ENCODE measurements around the gene TEDC2.

Gene TEDC2

GRCh38 chr16:2497116-2497630 lies 37.3 kb downstream of the TEDC2 start:
- no peak for DNase-seq

DNA sequence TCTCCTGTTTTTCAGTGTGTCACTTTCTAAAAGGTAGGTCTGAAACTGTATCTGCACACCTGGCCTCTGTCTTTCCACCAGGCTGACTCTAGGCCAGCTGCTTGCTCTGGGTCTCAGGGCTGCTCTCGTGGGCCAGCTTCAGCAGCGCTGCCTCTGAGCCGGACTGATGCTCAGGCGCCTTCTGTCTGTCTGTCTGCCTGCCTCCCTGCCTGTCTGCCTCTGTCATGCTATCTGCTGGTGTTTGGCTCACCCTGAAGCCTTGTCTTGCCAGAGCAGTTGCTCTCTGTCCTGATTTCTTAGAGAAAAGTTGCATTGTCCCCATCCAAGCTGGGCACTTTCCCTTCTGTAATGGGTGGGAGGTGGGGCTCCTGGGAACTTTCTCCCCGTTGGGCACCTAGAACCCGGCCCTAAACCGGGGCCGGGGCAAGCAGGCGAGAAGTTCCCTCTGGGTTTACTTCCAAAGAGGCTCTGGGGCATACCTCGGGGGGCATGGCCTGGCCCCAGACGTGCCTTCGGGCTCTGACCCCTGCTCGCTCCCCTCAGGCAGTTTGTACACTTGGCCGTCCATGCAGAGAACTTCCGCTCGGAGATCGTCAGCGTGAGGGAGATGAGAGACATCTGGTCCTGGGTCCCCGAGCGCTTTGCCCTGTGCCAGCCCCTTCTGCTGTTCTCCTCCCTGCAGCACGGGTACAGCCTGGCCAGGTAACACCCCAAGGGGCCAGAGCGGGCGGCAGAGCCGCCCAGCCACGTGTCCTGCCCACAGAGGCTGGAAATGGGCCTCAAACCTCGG lies 38.0 kb downstream of the TEDC2 start:
- no peak for DNase-seq

DNA sequence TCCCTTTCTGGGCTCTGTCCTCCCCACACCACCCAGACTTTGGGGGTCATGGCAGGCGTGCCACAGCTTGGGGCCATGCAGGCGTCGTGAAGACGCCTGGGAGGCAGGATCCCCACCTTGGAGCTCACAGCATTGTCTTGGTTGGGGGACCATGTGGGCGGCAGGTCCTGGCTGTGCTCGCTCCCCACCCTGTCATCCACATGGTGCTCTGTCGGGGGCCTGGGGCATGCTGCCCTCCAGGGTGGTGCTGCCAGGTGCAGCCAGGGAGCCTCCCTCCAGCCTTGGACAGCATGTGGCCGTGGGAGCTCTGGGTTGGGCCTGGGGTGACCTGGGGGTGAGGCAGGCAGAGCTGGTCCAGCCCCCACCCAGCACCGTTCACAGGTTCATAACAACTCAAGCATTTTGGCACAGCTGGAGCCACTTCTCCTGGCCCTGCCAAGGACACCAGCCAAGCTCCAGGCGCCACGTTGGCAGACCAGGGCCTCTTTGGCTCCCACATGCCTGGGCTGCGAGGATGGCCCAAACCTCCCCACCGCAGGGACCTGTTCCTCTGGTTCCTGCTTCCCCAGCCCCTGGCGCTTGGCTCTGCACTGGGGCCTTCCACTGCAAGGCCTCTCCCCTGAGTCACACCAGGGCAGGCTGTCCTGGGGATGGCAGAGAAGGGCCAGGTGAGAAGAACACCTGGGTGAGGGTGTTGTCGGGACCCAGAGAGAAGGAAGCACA lies 38.8 kb downstream of the TEDC2 start:
- DNase-seq, result no peak

DNA sequence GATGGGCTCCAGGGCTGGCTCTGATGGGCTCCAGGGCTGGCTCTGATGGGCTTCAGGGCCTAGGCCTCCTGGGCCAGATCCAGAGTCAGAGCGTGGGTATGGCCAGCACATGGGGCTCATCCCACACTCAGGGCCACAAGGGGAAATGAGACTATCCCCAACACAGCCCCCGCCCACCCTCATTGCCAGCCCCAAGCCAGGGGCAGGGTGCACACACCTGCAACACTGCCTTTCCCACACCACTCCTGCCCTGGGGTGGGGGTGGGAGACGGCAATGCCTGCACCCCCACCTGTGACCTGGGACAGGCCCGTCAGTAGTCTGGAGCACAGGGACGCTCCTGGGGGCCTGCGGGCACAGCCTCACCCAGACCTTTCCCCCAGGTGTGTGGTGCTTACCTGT lies 39.5 kb downstream of the TEDC2 start:
- DNase-seq, result no peak

- no peak for DNase-seq
Measured at GRCh38 chr16:2499890-2500429, 40.1 kb downstream of the TEDC2 start.

GRCh38 chr16:2500430-2500917 lies 40.6 kb downstream of the TEDC2 start:
- DNase-seq, result no peak

DNA sequence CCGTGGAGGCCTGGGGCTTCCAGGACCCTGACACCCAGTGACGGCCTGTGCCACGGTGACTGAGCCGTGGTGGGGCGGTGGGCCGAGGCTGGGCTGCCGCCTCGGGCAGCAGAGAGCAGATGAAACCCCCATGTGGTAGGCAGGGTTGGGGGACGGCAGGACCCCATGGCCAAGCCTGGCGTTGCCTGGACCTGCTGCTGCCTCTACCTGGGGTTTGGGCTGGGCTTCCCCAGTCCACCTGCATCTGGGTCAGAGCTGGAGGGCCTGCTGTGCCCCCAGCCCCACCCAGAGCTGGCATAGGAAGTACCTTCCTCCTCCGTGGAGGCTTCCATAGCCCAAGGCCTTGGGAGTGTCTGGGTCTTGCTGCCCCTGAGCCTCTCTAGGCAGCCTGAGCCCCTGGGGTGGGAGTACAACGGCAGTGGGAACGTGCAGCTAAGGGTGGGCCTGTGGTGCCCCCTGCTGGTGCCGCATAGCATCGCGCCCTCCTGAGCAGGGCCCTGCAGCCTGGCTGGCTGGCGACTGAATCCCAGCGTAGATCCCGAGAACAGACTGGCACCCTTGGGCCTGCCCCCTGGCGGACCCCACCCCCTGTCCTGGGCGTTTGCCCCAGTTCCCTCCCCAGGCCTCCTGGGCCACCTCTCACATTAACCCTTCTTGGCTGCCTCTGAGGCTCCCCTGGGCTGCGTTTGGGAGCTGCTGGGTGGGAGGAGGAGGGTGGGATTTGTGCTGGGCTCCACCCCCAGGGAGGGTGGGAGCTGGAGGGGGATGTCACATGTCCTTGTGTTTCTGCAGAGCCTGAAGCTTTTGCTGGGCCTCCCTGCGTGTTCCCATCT lies 41.2 kb downstream of the TEDC2 start:
- peak; percentile 94 for DNase-seq

DNA sequence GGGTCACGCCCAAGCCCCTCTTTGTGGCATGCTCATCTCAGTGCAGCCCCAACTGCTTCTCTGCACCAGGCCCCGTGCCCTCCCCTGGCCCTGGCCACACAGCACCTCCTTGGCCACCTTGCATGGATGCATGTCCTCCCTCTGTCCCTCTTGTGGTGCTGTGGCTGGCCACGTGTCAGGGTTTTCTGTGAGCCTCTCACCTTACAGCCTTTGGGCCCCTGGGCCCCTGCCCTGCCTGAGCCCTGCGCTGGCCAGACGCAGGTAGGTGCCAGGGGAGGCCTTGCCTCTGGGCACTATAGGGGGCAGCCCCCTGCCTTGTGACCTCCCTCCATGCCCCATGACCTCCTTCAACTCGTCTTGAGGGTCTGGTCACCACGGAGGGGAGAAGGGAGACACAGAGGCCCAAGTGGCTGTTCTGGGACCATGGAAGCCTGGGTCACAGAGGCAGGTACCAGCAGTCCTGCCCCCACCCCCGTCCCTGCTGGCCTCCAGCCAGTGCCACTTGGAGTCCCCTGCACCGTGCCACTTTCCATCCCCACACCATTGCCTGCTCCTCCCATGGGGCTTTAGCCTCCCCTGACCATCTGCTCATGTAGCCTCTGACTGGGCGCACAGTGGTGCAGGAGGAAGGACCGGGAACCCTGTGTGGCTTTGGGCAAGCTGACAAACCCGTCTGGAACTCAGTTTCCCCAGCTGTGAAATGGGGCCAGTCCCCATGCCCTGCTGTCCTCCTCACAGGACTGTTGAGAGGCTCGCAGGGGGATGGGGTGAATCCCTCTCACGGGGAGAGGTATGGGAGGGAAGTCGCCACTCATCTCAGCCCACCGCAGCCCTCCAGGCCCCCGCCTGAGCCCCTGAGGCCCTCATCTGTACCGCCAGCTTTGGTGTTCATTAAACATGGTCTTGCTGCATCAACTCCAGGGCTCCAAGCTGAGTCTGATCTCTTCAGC lies 42.3 kb downstream of the TEDC2 start:
- no peak for DNase-seq

DNA sequence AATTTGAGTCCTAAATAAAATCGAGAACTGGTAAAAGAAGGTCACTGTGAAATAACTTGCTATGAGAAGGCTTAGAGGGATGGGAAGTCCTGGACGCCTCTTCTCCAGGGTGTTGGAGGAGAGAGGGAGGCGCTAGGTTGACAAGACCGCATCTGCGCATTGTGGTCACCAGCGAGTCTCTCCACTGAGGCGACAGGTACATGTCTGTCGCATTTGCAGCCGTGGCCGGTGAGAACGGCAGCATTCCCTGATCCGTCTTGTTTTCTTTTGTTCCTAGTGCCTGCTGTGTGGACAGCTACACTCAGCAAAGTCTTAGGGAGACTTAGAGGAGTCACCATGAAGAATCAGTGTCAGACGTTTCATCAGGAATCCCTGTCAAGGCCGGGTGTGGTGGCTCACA lies 45.8 kb downstream of the TEDC2 start:
- DNase-seq, result no peak

- DNase-seq, result no peak
Measured at GRCh38 chr16:2507052-2507659, 47.2 kb downstream of the TEDC2 start.

DNA sequence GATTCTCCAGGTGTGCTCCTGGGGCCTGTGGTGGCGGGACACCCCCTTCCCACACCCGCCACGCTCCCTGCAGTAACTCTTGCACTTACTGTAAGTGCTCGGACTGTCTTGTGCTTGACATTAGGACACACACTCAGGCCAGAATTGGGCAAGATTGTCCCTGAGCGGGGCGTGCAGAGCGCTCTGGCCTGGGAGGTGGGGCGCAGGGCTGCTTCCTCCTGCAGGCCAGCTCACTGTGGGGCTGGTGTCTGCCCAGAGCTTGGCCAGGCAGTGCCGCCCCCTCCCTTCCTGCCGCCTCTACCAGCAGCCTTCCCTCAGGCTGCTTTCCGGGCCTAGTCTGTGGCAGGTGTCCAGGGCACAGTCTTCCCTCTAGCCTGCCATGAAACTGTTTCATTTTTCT lies 47.8 kb downstream of the TEDC2 start:
- DNase-seq, result no peak

DNA sequence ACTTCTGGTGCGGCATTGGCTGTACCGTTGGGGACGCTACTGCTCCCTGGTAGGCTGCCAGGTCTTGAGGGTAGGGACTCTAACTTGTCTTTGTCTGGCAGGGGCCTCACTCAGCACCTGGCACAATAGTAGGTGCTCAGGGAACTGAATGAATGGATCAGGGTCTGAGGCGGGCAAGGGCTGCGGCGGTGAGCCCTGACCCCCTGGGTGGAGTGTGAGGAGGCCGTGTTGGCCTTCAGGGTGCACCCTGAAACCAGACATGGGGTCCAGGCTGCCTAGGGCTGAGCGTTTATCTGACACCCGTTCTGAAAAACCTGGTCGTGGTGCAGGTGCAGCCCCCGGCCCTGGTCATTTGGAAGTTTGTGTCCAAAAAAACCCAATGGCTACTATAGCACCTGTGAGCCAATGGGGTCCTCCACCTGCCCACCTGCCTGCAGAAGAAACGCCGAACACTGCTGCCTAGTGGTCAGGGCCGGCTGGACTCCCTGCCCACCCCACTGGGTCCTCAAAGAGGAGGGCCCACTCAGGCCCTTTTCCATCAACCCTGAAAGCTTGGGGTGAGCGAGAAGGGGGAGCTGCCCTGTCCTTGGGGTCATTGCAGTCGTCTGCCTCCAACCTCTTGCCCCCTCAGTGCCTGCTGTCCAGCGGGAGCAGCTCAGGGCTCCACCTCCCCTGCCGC lies 49.0 kb downstream of the TEDC2 start:
- DNase-seq, result no peak

DNA sequence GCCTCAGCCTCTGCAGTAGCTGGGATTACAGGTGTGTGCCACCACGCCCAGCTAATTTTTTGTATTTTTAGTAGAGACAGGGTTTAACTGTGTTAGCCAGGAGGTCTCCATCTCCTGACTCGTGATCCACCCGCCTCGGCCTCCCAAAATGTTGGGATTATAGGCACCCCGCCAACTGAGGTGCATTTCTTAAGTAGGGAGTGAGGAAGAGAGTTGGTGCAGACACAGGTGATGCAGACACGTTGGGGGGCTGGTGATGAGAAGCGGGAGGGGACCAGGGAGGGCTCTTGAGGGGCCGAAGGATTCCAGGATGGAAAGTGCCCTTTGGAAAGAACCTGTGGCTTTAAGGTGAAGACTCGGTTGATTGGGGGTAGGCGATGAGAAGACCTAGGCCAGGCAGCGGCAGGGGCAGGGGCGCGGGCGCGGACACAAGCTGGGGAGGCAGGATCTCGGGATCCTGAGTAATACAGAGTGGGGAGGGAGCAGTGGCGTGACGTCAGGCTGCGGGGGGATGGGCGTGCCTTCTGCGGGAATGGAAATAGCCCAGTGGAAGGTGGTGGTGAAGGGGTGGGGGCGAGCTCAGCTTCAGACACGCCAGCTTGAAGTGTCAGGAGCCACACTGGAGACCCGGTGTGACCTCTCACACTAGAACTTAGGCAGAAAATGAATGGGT lies 51.4 kb downstream of the TEDC2 start:
- peak; percentile 50 for DNase-seq

GRCh38 chr16:2511996-2512734 lies 52.3 kb downstream of the TEDC2 start:
- no peak for DNase-seq

DNA sequence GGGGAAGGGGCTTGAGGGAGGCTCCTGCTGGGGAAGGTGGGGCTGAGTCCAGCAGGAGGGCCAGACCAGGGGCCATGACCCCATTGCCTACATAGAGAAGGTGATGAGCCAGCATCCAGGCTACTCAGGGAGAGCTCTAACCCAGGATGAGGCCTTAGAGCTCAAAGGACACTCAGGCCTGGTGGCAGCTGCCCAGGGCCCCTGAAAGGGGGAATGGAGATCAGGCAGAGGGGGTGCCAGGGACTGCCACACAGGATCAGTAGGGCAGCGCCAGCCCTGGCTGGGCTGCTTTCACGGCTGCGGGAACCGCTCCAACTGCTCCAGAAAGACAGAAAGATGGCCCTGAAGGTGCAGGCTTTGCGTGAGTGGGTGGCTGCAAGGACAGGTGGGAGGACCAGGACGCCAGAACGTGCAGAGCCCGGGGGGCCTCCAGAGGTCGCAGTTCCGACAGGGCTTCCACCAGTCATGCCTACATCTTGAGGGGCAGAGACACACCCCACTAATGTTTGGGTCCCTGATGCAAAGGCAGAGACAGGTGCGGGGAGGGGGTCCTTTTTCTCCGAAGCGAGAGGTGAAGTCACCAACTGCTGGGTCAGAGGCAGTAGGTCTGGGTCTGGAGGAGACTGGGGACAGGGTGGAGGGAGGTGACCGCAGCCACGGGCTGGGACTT lies 53.0 kb downstream of the TEDC2 start:
- peak; percentile 55 for DNase-seq

GRCh38 chr16:2513405-2514332 lies 53.8 kb downstream of the TEDC2 start, which contains the start of gene ATP6V0C:
TSS of gene ATP6V0C (plus strand) at chr16:2513952. CDS start at chr16:2514104, 152 bp downstream.
- peak; percentile 96 for DNase-seq

Measured in NCI-H82 (cell line).